Activated CD8-positive, alpha-beta T cell treated with anti-CD3 and anti-CD28 coated beads for 36 hours (primary cell): ENCODE data around the gene SSBP4. TPM values are rescaled to one million over a fixed set of nuclear protein-coding genes. Genes with fewer than 3 reads are reported as not detected.

Experiments
- ATAC-seq: fragments of 200-7000 bp; cut with Tn5 transposase; one replicate; pipeline ENCODE4 v1.10.0; 2021; ENCODE audit warnings: mild to moderate bottlenecking, moderate library complexity
- CTCF ChIA-PET: fragments of 350-600 bp; sonication (Branson Sonifier 250); formaldehyde crosslinking; loops from one replicate; lab custom pipeline; 2021; ENCODE audit warnings: antibody characterized with exemption; lab: Charles Lee
- POLR2A ChIA-PET: fragments of 350-600 bp; sonication (Branson Sonifier 250); formaldehyde crosslinking; loops from one replicate; lab custom pipeline; 2021; ENCODE audit warnings: antibody characterized with exemption; lab: Charles Lee
- DNase-seq: peaks from one replicate; pipeline ENCODE4 v3.0.0-alpha.2; 2020
- H3K27ac Mint-ChIP-seq: one replicate; pipeline ENCODE4 v1.8.0; 2021; ENCODE audit warnings: mild to moderate bottlenecking, mixed read lengths
- H3K27me3 Mint-ChIP-seq: one replicate; pipeline ENCODE4 v1.8.0; 2021; ENCODE audit warnings: mixed read lengths
- H3K36me3 Mint-ChIP-seq: one replicate; pipeline ENCODE4 v1.8.0; 2021; ENCODE audit warnings: low read depth, mixed read lengths
- H3K4me1 Mint-ChIP-seq: one replicate; pipeline ENCODE4 v1.8.0; 2021; ENCODE audit warnings: low read depth, mixed read lengths
- H3K4me3 Mint-ChIP-seq: one replicate; pipeline ENCODE4 v1.8.0; 2021; ENCODE audit warnings: mild to moderate bottlenecking, moderate library complexity, mixed read lengths
- H3K9me3 Mint-ChIP-seq: one replicate; pipeline ENCODE4 v1.8.0; 2021; ENCODE audit warnings: mixed read lengths
- intact Hi-C: fragments of 100-400 bp; cut with micrococcal nuclease; formaldehyde crosslinking; loops from one replicate; pipeline ENCODE4 v1.10.0; 2022
- total RNA-seq, 2 experiments: library from RNA; stranded (reverse); gene quantifications; one replicate each; pipeline ENCODE4 v1.2.3, GENCODE V29; 2021
- TF ChIP-seq, protein P1 (sequence below): fragments of 200-600 bp; IDR thresholded peaks from one replicate; pipeline ENCODE4 v1.8.0; 2022; ENCODE audit warnings: antibody characterized with exemption, mild to moderate bottlenecking

SSBP4 gene
- total RNA-seq, 2 experiments from 2014 or later: 98.2 to 102 TPM

DNA sequence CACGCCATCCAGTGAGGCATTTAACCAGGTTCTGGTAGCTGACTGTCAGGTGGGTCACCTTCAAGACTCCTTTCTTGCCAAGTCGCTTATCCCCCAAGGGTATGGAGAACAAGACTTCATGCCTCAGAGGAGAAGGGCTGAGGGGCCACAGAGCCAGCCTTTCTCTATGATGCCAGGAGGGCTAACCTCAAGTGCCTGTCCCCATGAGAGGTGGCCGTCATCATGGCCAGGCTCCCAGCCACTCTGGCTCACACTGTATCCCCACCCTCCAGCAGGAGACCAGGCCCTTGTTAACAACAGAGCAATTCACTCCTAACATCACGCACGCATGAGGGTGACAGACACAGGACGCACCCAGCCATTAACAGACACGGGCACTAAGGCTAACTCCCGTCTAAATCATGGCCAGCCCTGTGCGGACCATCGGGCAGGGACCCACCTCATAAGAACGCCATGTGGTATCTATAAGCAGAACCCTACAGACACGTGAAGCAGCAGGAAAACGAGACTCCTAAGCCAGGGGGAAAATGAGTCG is 57.4 kb downstream of the SSBP4 start:
- ChIA-PET CTCF (interaction anchor here (1.3 kb wide), 1 partner anchor 12 kb away, joined by 6 read pairs; no protein-coding TSS in a partner anchor), POLR2A (interaction anchor here (0.7 to 1.2 kb wide), 2 partner anchors 10 to 13 kb away, joined by 3 to 4 read pairs; no protein-coding TSS in a partner anchor)
- DNase-seq (no peak), ATAC-seq (no peak)
- intact Hi-C loops: no loop called here
- Mint-ChIP-seq H3K9me3 (no peaks in the 10 kb centered on the region), H3K4me1 (peaks cover 74% of the 10 kb centered on the region), H3K27ac (peak overlapping the region; percentile 91), H3K4me3 (no peak overlapping the region), H3K27me3 (no peaks in the 10 kb centered on the region), H3K36me3 (peaks cover 4% of the 10 kb centered on the region)
- TF ChIP-seq, protein P1, sequence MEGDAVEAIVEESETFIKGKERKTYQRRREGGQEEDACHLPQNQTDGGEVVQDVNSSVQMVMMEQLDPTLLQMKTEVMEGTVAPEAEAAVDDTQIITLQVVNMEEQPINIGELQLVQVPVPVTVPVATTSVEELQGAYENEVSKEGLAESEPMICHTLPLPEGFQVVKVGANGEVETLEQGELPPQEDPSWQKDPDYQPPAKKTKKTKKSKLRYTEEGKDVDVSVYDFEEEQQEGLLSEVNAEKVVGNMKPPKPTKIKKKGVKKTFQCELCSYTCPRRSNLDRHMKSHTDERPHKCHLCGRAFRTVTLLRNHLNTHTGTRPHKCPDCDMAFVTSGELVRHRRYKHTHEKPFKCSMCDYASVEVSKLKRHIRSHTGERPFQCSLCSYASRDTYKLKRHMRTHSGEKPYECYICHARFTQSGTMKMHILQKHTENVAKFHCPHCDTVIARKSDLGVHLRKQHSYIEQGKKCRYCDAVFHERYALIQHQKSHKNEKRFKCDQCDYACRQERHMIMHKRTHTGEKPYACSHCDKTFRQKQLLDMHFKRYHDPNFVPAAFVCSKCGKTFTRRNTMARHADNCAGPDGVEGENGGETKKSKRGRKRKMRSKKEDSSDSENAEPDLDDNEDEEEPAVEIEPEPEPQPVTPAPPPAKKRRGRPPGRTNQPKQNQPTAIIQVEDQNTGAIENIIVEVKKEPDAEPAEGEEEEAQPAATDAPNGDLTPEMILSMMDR: no peak

DNA sequence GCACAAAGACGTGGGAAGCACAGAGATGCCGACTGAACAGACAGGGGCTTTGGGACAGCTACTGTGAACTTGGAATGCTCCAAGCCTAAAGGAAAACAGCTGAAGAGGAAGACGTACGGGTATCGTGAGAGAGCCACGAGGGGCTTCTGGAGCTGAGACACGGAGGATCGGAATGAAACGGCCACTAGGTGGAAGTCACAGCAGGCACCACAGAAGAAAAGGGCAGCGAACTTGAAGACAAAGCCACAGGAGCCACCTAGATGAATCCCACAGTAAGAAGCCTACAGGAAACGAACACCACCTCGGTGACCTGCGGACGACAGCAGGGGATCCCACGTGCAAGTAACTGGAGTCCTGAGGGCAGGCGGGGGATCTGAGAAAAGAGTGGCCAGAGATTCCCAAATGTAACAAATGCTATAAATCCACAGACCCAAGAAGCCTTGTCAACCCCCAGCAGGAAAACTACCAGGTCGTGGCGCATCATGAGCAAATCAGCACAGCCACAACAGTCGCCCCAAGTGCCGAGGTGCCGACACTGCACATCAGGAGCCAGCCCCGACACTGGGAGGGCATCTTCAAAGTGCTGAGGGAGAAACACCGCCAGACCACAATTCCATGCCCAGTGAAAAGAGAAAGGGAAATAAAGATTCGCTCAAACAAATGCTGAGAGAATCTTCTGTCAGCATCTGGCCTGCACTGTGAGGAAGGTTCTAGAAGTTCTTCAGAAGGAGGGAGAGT is 58.0 kb downstream of the SSBP4 start:
- peaks cover 4% of the 10 kb centered on the region for H3K36me3 Mint-ChIP-seq
- ATAC-seq: no peak

GRCh38 chr19:18477974-18478373 is 58.8 kb downstream of the SSBP4 start:
- TF ChIP-seq, protein P1: no peak
- ChIA-PET CTCF (interaction anchor here (0.9 to 1.5 kb wide), 6 partner anchors 8 to 42 kb away, joined by 3 to 9 read pairs (median 4); no protein-coding TSS in a partner anchor), POLR2A (interaction anchor here (0.6 to 1.3 kb wide), 6 partner anchors 10 to 85 kb away, joined by 3 to 4 read pairs (median 3); partner anchors contain the start of gene FKBP8)
- Mint-ChIP-seq H3K4me3 (no peak overlapping the region), H3K36me3 (peaks cover 4% of the 10 kb centered on the region), H3K27me3 (no peaks in the 10 kb centered on the region), H3K4me1 (peaks cover 84% of the 10 kb centered on the region), H3K27ac (peak overlapping the region; percentile 91), H3K9me3 (no peaks in the 10 kb centered on the region)
- intact Hi-C loops: no loop called here
- no peak for ATAC-seq
- DNase-seq: no peak

More for the DNA sequence above, 58.0 kb downstream of the SSBP4 start:
- intact Hi-C loops: no loop called here
- no peaks in the 10 kb centered on the region for H3K9me3 Mint-ChIP-seq
- CTCF ChIA-PET: interaction anchor here (1.3 to 1.5 kb wide), 2 partner anchors 7 to 12 kb away, joined by 6 to 8 read pairs; no protein-coding TSS in a partner anchor
- POLR2A ChIA-PET: interaction anchor here (1.3 kb wide), 1 partner anchor 67 kb away, joined by 3 read pairs; the partner anchor contains the start of gene FKBP8
- no peak overlapping the region for H3K4me3 Mint-ChIP-seq
- DNase-seq: peak; percentile 33
- H3K4me1 Mint-ChIP-seq: peaks cover 79% of the 10 kb centered on the region
- TF ChIP-seq, protein P1: no peak
- no peaks in the 10 kb centered on the region for H3K27me3 Mint-ChIP-seq
- peak overlapping the region; percentile 91 for H3K27ac Mint-ChIP-seq

GRCh38 chr19:18478545-18479311 is 59.5 kb downstream of the SSBP4 start:
- DNase-seq: peak; percentile 94
- peaks cover 4% of the 10 kb centered on the region for H3K36me3 Mint-ChIP-seq
- no peaks in the 10 kb centered on the region for H3K9me3 Mint-ChIP-seq
- H3K4me3 Mint-ChIP-seq: peak overlapping the region; percentile 55
- TF ChIP-seq, protein P1: no peak
- CTCF ChIA-PET: interaction anchor here (0.6 to 1.5 kb wide), 8 partner anchors 9 to 368 kb away, joined by 3 to 9 read pairs (median 3); partner anchors contain the start of gene REX1BD
- peak; percentile 93 for ATAC-seq
- peaks cover 85% of the 10 kb centered on the region for H3K4me1 Mint-ChIP-seq
- intact Hi-C loops: no loop called here
- POLR2A ChIA-PET: interaction anchor here (0.6 to 1.3 kb wide), 6 partner anchors 10 to 84 kb away, joined by 3 to 4 read pairs (median 3); partner anchors contain the start of gene FKBP8
- H3K27ac Mint-ChIP-seq: peak overlapping the region; percentile 91
- H3K27me3 Mint-ChIP-seq: no peaks in the 10 kb centered on the region
